DND-41 (cell line): ENCODE results near the gene PPP1R11.
"Not testable (repeated sequence)": the region's sequence is repeated elsewhere in the genome, so short reads cannot be mapped to it uniquely, and the experiment has no call there.

ENCODE experiments used
- ATAC-seq: fragments of 200-7000 bp; cut with Tn5 transposase; 3 replicates; pipeline ENCODE4 v1.9.1; 2021; ENCODE audit warnings: low read depth; ENCODE audit not compliant: insufficient read depth
- DNase-seq: peaks from one replicate; pipeline ENCODE4 v3.0.0-alpha.2; 2020
- H2AFZ ChIP-seq: 2 replicates; pipeline ENCODE4 v1.6.0; 2012; ENCODE audit warnings: low read depth, low read length
- H3K27ac ChIP-seq: 2 replicates; pipeline ENCODE4 v1.5.1; 2012; ENCODE audit warnings: low read length, inconsistent platforms
- H3K27me3 ChIP-seq: fragments of 200-600 bp; sonication (generic); 2 replicates; pipeline ENCODE4 v1.6.0; 2012; ENCODE audit warnings: low read length, mild to moderate bottlenecking, inconsistent platforms; ENCODE audit not compliant: insufficient read depth, poor library complexity
- H3K36me3 ChIP-seq: 2 replicates; pipeline ENCODE4 v1.5.1; 2012; ENCODE audit warnings: low read length, inconsistent platforms; ENCODE audit not compliant: insufficient read depth
- H3K4me1 ChIP-seq: 2 replicates; pipeline ENCODE4 v1.5.1; 2012; ENCODE audit warnings: mild to moderate bottlenecking, low read length; ENCODE audit not compliant: insufficient read depth
- H3K4me2 ChIP-seq: 2 replicates; pipeline ENCODE4 v1.6.0; 2012; ENCODE audit warnings: mild to moderate bottlenecking, moderate library complexity, low read length, inconsistent platforms; ENCODE audit not compliant: insufficient read depth
- H3K4me3 ChIP-seq, 2 experiments: fragments of 200-600 bp in 1 of 2; shearing (Covaris generic) in 1 of 2; 2 replicates each; pipeline ENCODE4 v1.5.1; 2012 to 2016; ENCODE audit warnings: inconsistent platforms in 2 of 2, low read length in 2 of 2, mild to moderate bottlenecking in 2 of 2, low read depth in 1 of 2, moderate library complexity in 1 of 2
- H3K79me2 ChIP-seq: 2 replicates; pipeline ENCODE4 v1.6.0; 2012; ENCODE audit warnings: low read length, inconsistent platforms; ENCODE audit not compliant: insufficient read depth
- H3K9ac ChIP-seq: 2 replicates; pipeline ENCODE4 v1.6.0; 2012; ENCODE audit warnings: low read depth, mild to moderate bottlenecking, inconsistent platforms, low read length, moderate library complexity
- H3K9me3 ChIP-seq: 2 replicates; pipeline ENCODE4 v1.5.1; 2012; ENCODE audit warnings: low read length, moderate library complexity, mild to moderate bottlenecking, inconsistent platforms; ENCODE audit not compliant: insufficient read depth, severe bottlenecking
- H4K20me1 ChIP-seq: 2 replicates; pipeline ENCODE4 v1.6.0; 2012; ENCODE audit warnings: low read length; ENCODE audit not compliant: insufficient read depth
- CTCF ChIP-seq: IDR thresholded peaks from 2 replicates; pipeline ENCODE4 v1.5.1; 2012; ENCODE audit warnings: borderline replicate concordance, low read length, moderate library complexity, mild to moderate bottlenecking; ENCODE audit not compliant: poor library complexity, severe bottlenecking; ENCODE audit errors: extremely low read depth
- EZH2 ChIP-seq: IDR thresholded peaks from 3 replicates; pipeline ENCODE4 v1.6.1; 2012; ENCODE audit warnings: borderline replicate concordance, low read depth, mild to moderate bottlenecking, moderate library complexity, low read length, inconsistent platforms; ENCODE audit not compliant: severe bottlenecking

PPP1R11 gene

DNA sequence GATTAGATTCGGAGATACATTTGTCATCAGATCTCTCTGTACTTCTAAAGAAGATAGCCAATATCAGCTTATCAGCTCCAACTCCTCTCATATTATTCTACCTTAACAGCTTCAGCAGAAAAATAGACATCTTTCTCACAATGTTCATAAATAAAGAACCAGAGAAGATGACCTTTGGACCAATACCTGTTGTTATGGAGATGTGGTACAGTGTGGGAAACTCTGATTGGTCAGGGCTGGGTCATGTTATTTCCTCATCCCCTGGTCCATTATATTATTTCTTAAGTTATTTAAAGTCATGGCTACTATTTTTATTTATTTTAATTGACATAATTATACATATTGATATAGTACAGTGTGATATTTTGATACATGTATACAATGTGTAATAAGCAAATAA lies 41.8 kb upstream of the PPP1R11 start:
- no peak overlapping the region for H3K9ac ChIP-seq
- no peaks in the 10 kb centered on the region for H3K36me3 ChIP-seq
- no peak overlapping the region for H3K4me3 ChIP-seq
- H3K4me1 ChIP-seq = no peaks in the 10 kb centered on the region
- no peak overlapping the region for H3K27ac ChIP-seq
- no peak overlapping the region for H2AFZ ChIP-seq
- H4K20me1 ChIP-seq = no peaks in the 10 kb centered on the region
- H3K27me3 ChIP-seq = no peaks in the 10 kb centered on the region
- no peak overlapping the region for H3K4me2 ChIP-seq
- DNase-seq = no peak
- TF ChIP-seq EZH2 (no peak), CTCF (no peak)
- no peaks in the 10 kb centered on the region for H3K9me3 ChIP-seq
- no peaks in the 10 kb centered on the region for H3K79me2 ChIP-seq
- no peak for ATAC-seq

DNA sequence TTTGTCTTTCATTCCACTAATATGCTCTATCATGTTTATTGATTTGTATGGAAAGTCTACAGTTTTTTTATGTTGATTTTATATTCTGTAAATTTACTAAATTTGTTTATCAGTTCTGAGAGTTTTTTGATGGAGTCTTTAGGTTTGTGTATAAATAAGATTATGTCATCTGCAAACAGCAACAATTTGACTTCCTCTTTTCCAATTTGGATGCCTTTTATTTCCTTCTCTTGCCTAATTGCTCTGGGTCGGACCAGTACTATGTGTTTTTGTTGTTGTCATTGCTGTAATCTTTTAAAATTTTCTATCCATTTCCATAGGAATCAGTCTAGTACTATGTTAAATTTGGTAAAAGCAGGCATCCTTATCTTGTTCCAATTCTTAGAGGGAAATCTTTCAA lies 37.4 kb upstream of the PPP1R11 start:
- H3K79me2 ChIP-seq = no peaks in the 10 kb centered on the region
- H3K4me1 ChIP-seq = no peaks in the 10 kb centered on the region
- no peaks in the 10 kb centered on the region for H3K9me3 ChIP-seq
- no peak overlapping the region for H2AFZ ChIP-seq
- no peaks in the 10 kb centered on the region for H3K27me3 ChIP-seq
- DNase-seq (no peak), ATAC-seq (no peak)
- no peaks in the 10 kb centered on the region for H3K36me3 ChIP-seq
- H3K4me2 ChIP-seq = no peak overlapping the region
- no peak overlapping the region for H3K4me3 ChIP-seq
- no peaks in the 10 kb centered on the region for H4K20me1 ChIP-seq
- no peak overlapping the region for H3K27ac ChIP-seq
- H3K9ac ChIP-seq = no peak overlapping the region
- no peak for TF ChIP-seq CTCF

- no peak for ATAC-seq
- Histone ChIP-seq H3K27ac (no peak overlapping the region), H2AFZ (no peak overlapping the region), H3K4me3 (no peak overlapping the region), H3K79me2 (no peaks in the 10 kb centered on the region), H3K27me3 (no peaks in the 10 kb centered on the region), H3K9ac (no peak overlapping the region), H3K36me3 (no peaks in the 10 kb centered on the region), H3K4me1 (no peaks in the 10 kb centered on the region), H3K9me3 (no peaks in the 10 kb centered on the region), H4K20me1 (no peaks in the 10 kb centered on the region), H3K4me2 (no peak overlapping the region)
- TF ChIP-seq CTCF (no peak), EZH2 (no peak)
- no peak for DNase-seq
Observed at GRCh38 chr6:30031381-30031780, 35.6 kb upstream of the PPP1R11 start.

DNA sequence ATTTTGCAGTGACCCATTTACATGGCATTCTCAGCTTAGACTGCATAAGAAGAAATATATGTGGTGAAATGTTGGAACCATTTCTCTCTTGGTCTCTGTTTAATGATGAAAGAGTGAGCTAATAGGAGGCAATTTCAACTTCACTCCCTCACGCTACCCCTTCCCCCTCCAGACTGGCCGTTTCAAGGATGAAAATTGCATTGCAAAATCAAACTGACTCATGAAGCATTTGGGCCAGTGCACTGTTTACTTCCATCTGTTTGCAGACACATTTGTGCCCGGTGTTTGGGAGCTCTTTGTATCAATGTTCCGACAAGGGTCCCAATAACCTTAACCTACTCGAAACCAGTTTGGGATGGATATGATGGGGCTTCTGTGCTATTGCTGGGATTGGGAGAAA lies 33.6 kb upstream of the PPP1R11 start:
- not testable (repeated sequence) for H3K9ac ChIP-seq, H3K79me2 ChIP-seq, H3K4me3 ChIP-seq, H3K4me2 ChIP-seq, H2AFZ ChIP-seq, H3K27me3 ChIP-seq, H3K4me1 ChIP-seq, H3K9me3 ChIP-seq, H4K20me1 ChIP-seq, H3K36me3 ChIP-seq, H3K27ac ChIP-seq, ATAC-seq, DNase-seq
